ENCODE results near the gene CSRNP3. TPM values are rescaled to one million over a fixed set of nuclear protein-coding genes. Genes with fewer than 3 reads are reported as not detected.

The CSRNP3 gene
- total RNA-seq, 4 donors from 2014 or later: 0.51 to 2.4 (median 1.1) TPM

DNA sequence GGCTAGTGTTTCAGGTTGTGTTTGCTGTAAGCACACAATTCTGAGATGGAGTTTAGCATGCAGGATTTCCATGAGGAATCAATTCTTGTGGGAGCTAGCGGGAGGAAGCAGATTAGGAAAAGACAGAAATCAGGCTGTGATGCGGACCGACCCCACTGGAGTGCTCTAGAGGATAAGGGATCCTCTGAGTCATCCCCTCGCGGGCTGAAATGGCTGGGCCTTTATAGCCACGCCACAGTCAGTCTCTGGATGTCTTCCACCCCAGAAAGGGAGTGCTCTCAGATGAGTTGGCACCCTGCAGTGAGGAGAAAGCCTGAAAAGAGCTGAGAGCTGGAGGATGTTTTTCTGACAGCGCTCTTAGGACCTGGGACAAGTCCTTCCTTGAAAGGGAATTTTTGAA is 222.1 kb downstream of the CSRNP3 start:
- TF ChIP-seq CTCF (IDR thresholded peaks at IDR 0.05; ENCODE audit: low read depth): no peak

DNA sequence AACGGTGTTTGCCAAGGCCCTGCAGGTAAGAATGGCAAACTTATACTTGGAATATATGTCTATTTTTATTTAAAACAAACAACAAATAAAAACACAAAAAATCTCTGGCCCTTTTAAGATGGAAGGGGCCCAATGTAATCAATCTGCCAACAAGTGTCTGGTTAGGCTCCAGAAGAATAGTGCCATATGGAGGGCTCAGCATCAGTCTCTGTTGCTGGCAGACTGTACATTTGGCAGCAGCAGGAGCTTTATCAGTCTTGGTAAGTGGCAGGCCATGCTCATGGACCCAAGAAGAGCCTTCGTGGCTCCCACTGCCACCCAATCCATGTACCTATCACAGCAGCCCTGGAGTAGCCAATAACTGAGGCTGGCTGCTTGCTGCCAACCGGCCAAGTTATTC is 223.4 kb downstream of the CSRNP3 start:
- no peak for TF ChIP-seq CTCF (IDR thresholded peaks at IDR 0.05; ENCODE audit: low read depth)

- no peak for TF ChIP-seq CTCF (IDR thresholded peaks at IDR 0.05; ENCODE audit: low read depth)
Observed at GRCh38 chr2:165693838-165694237, 224.3 kb downstream of the CSRNP3 start.

DNA sequence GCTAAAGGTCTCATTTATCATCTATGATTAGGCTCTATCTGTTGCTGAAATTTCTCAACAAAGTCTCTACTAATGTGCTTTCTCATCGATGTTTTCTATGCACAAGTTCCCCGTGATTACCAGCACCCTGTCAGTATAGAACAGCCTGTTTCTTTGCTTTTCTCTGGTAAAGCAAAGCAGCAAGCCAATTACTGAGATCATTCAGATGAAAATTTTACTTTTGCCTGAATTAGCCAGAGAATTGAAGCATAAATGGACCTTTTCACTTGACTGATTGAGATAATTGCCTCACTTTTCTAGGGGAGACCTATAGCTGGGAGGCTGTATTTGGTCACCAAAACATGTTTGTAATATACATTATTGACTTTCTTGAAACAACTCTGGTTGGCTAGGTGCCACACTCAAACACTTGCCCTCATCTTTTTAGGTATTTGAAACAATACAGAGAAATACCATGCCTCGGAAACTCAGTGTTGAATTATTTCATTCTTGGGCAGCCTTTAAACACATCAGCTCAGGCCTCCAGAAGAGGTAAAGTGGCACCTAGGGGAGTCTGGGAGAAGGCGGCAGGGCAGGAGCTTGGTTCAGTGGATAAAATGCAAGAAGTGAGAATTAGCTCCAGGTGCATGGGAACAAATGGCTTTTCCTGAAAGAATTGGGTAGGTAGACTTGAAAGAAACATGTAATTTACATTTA is 228.4 kb downstream of the CSRNP3 start:
- TF ChIP-seq CTCF (IDR thresholded peaks at IDR 0.05; ENCODE audit: low read depth): no peak

DNA sequence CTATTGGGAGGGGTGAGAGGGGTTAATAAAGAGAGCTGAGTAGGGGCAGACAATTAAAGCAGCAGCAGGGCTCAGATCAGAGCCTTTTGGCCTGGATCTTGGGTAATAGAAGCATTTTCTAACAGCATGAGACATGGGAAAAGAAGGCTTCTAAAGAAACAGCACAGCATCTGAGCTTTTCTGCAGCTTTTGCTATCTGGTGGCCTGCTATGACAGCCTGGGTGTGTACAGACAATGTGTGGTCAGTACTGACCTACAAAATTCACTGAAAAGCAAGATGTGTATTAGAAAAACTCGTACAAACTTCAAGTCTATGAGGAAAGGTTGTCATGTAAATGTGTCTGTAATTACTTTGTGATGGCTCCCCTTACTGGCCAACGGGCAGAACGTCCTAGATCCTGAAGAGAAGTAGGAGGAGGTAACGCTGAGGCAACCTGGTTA is 229.0 kb downstream of the CSRNP3 start:
- TF ChIP-seq CTCF (IDR thresholded peaks at IDR 0.05; ENCODE audit: low read depth): no peak

DNA sequence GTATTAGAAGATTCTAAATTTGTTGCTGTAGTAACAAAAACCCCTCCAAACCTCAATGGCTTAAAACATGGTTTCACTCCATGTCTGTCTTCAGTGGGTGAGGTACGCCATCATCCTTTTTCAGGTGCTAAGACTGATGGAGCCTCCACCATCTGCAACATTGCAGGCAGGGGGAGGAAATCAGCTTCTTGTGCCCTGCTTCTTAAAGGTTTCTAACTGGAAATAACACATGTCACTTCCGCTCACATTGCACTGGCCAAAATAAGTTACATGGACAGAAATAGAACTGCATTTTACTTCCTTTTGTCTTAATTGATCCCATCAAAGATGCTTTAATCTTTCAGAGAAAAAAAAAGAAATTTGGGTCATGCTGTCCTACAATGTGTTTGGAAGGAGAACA is 230.4 kb downstream of the CSRNP3 start:
- no peak for TF ChIP-seq CTCF (IDR thresholded peaks at IDR 0.05; ENCODE audit: low read depth)

DNA sequence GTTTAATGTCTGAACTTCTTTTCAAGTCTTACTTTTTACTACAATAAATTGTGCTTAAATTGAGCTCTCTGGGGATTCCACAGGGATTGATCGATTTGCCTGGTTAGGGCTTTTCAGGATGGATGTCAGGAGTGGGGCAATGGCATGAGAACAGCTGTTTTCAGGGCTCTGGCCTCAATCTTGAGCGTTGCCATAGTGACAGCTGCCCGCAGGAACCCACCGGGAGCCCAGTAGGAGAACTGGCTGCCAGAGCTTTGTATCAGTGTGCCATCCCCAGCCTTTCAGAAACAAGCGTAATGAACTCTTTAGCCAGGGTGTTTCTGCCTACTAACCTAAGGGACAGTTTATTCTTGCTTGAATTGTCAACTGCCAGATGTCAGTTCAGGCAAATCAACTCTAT is 231.0 kb downstream of the CSRNP3 start:
- no peak for TF ChIP-seq CTCF (IDR thresholded peaks at IDR 0.05; ENCODE audit: low read depth)
